ENCODE measurements around the gene NRIP2.
"Not testable (repeated sequence)": the region's sequence is repeated elsewhere in the genome, so short reads cannot be mapped to it uniquely, and the experiment has no call there.

Gene NRIP2

DNA sequence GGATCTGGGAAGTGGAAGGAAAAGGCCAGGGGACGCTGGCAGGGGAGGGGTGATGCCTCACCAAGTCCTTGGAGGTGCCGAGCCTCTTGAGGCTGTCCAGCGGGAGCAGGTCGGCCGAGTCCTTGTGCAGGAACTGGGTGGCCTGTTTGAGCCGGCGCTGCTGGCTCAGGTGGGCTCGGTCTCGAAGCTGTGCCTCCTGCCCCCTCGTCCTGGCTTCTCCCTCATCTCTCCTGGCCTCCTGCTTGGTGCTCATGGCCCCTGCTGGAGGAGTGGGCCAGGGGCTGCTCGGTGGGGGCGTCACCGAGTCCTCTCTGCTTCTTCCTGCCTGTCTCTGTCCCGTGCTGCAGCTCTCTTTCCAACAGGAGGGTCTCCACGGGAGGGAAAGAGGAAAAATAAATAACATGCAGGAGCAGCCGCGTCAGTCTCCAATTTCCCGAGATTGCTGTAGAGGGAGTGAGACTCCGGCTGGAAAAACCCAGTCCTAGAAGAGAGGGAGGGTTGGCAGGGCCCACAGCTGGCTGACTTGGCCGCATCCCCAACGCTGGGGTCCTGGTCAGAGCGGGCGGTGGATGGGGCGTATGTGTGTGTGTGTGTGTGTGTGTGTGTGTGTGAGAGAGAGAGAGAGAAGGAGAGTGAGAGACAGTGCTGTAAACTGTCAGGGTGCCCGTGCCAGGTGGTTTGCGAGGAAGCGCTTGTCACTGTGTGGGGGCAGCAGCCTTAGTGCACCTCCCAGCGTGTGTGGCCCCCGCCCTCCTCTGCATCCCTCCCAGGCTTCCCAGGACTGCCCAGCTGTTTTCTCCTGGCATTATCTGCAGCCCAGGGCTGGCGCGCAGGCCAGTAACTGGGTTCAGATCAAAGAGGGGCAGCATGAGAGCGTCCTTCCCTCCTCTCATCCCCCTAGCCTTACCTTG, at the start of gene NRIP2:
Gene NRIP2, minus strand, starts transcription at position 455 of the 911 bp plus-strand sequence. Its CDS starts 52 bp downstream, at position 403.
- DNase-seq (ENCODE audit: low read depth in 1 of 2, low spot score in 1 of 2): no peak

DNA sequence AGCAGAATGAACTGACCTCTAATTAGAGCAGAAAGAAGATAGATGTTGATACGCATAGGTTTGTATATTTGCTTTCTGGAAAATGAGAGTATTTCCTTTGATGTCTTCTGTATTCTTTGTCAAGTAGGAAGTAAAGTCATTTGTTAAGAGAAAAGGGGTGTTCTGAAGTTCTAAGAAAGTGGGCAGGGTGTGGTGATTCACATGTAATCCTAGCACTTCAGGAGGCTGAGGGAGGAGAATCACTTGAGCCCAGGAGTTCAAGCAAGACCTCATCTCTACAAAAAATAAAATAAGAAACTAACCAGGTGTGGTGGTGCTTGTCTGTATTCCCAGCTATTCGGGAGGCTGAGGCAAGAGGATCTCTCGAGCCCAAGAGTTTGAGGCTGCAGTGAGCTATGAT, 45.0 kb upstream of the NRIP2 start:
- DNase-seq (ENCODE audit: low read depth in 1 of 2, low spot score in 1 of 2): no peak

GRCh38 chr12:2877953-2878732, 43.3 kb upstream of the NRIP2 start:
- no peak for DNase-seq (ENCODE audit: low read depth in 1 of 2, low spot score in 1 of 2)

DNA sequence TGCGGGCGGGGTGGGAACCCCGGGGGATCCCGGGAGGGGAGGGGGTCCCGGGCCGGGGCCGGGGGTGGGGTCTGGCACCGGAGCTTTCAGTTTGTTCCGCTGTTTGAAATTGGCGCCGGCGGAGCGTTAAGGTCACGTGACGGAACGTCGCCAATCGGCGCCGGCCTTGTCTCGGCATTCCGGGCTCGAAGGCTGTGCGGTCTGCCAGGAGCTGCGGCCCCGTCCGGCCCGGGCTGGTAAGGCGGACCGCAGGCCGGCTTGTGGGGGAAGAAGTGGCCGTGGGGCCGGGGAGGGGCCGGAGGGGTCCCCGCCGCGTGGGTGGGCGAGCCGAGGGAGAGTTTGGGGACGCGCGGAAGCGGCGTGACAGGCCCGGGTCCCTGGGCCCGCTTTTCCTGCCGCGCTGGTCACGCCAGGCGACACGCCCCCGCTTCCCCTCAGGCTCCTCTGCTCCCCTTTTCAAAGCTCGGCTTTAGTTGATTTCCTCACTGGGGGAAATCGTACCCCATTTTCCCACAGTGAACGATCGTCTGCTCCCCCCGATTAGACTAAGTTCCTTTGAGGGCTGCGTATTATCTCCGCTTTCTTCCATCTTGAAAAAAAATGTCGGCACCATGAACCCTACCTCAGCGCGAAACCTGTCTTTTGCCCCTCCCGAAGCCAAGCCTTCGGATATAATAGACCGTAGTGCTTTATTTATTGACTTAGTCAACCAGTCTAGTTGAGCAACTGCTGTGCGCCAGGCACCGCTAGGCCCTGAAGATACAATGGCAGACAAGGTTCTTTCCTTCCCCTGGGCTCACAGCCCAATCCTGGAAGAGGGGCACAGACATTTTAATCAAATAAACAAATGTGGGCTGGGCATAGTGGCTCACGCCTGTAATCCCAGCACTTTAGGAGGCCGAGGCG, 42.5 kb upstream of the NRIP2 start, which contains the start of the genes FOXM1 and RHNO1:
Gene FOXM1, minus strand, starts transcription at position 128 of the 906 bp plus-strand sequence. CDS start 2,696 bp downstream, outside the sequence.
Gene RHNO1, plus strand, starts transcription at position 177 of the 906 bp plus-strand sequence. CDS start 8,144 bp downstream, outside the sequence.
- peak; percentile 77 to 81 for DNase-seq (ENCODE audit: low read depth in 1 of 2, low spot score in 1 of 2)

DNA sequence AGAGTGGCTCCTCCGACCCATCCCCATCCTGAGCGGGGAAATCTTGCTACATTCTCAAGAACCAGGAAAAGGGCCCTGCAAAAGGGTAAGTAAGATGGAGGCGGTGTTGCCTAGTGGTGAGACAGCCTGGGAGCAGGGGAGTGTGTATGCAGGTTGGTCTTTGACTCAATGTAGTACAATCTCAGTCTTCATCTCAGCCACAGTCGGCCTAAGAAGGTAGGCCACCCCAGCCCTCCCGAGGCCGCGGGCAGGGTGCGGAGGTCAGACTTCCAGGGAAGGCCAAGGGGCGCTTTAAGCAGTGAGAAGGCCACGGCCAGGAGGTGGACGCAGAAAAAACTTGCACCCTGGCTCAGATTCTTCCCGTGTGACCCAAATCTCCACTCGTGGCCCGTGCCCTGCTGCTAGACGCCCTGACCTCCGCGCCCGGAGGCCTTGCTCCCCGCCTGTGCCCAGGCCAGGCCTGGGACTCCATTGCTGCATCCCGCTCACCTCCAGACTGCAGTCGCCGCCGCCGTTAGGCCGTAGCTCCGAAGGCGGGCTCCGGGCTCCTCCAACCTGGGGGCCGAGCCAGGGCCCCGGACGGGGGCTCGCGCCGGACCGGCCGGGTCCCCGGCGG, 41.7 kb upstream of the NRIP2 start:
- no peak for DNase-seq (ENCODE audit: low read depth in 1 of 2, low spot score in 1 of 2)

DNA sequence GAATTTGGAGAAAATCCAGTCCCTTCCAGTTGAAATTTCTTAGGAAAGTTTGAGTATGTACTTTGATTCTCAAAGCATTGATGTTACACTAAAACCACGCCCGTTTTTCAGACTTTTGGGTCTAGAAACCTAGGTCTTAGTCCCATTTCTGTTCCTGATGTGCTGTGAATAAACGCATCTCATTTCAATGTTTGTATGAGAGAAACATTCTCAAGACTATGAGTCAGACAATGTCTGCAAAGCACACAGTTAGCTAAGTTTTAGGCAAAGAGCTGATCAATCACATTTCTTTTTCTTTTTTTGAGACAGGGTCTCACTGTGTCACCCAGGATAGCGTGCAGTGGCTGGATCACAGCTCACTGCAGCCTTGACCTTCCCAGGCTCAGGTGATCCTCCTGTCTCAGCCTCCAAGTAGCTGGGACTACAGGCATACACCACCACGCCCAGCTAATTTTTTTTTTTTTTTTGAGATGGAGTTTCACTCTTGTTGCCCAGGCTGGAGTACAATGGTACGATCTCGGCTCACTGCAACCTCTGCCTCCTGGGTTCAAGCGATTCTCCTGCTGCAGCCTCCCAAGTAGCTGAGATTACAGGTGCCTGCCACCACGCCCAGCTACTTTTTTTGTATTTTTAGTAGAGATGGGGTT, 34.3 kb upstream of the NRIP2 start:
- DNase-seq (ENCODE audit: low read depth in 1 of 2, low spot score in 1 of 2): not testable (repeated sequence)

DNA sequence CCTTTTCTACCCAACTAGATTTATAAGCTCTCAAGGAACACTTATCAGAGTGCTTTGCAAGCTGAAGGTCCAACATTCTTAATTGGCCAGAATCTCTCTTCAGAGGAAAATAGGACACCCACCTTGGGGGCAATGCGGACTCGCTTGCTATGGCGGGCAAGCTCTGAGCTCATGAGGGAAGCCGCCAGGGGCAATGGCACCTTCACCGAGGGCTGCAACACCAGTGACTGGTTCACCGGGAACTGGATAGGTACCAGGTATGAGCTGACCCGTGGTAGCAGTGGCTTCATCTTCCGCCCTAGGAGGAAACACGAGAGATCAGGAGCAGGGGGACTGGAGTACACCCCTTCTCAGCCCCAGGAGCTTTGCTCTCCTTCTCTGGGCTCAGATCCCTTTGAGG, 29.4 kb upstream of the NRIP2 start:
- DNase-seq (ENCODE audit: low read depth in 1 of 2, low spot score in 1 of 2): no peak

DNA sequence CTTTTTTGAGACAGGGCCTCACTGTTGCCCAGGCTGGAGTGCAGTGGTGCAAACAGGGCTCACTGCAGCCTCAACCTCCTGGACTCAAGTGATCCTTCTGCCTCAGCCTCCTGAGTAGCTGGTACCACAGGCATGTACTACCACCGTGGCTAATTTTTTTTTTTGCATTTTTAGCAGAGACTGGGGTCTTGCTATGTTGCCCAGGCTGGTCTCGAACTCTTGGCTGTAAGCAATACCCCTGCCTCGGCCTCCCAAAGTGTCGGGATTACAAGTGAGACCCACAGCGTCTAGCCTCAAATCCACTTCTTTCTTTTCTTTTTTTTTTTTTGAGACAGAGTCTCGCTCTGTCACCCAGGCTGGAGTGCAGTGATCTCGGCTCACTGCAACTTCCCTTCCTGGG, 28.6 kb upstream of the NRIP2 start:
- DNase-seq (ENCODE audit: low read depth in 1 of 2, low spot score in 1 of 2): not testable (repeated sequence)

DNA sequence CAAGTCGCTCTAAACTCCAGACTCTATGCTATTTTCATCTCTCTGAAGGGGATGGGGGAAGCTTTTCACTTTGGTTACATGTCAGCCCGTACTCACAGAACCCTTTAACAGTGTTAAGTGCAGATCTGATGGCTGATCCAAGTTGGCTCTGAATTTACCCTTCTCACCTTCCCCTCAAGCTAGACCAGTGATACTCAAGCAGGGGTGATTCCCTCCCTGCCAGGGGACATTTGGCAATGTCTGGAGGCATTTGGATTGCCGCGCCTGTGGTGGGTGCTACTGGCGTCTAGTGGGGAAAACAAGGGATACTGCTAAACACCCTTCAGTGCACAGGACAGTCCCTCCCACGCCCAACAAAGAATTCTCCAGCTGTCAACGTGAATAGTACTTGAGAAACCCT, 28.0 kb upstream of the NRIP2 start:
- no peak for DNase-seq (ENCODE audit: low read depth in 1 of 2, low spot score in 1 of 2)

- DNase-seq (ENCODE audit: low read depth in 1 of 2, low spot score in 1 of 2): no peak
Observed at GRCh38 chr12:2860170-2860569, 25.3 kb upstream of the NRIP2 start.

DNA sequence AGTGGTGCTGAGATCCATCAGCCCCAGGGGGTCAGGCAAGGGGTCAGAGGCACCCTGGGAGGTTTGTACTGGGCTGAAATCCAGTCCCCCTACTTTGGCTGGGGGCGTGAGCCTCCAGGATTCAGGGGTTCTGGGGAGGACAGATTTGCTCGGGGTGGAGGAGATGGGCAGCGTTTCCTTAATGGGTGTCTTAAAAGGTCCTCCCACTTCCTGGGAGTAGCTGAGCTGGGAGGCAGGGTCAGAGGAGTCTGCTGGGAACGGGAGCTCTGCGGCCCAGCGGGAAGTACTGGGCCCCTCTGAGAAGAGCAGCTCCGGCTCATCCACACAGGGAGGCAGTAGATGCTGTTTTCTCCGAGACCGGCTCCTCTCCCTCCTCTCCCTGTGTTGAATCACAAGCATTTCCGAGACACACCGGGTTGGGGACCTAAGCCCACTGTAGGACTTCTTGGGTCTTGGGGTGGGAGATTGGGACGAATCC, 24.1 kb upstream of the NRIP2 start:
- DNase-seq (ENCODE audit: low read depth in 1 of 2, low spot score in 1 of 2): no peak

GRCh38 chr12:2858334-2858733, 23.5 kb upstream of the NRIP2 start:
- no peak for DNase-seq (ENCODE audit: low read depth in 1 of 2, low spot score in 1 of 2)

- DNase-seq (ENCODE audit: low read depth in 1 of 2, low spot score in 1 of 2): no peak
Observed at GRCh38 chr12:2857576-2857975, 22.7 kb upstream of the NRIP2 start.

GRCh38 chr12:2857021-2857431, 22.2 kb upstream of the NRIP2 start, which contains the start of gene TEX52:
TSS of gene TEX52 (minus strand) at chr12:2857039. CDS start at chr12:2857026, 13 bp downstream.
- no peak for DNase-seq (ENCODE audit: low read depth in 1 of 2, low spot score in 1 of 2)

- no peak for DNase-seq (ENCODE audit: low read depth in 1 of 2, low spot score in 1 of 2)
Observed at GRCh38 chr12:2856051-2856450, 21.2 kb upstream of the NRIP2 start.

DNA sequence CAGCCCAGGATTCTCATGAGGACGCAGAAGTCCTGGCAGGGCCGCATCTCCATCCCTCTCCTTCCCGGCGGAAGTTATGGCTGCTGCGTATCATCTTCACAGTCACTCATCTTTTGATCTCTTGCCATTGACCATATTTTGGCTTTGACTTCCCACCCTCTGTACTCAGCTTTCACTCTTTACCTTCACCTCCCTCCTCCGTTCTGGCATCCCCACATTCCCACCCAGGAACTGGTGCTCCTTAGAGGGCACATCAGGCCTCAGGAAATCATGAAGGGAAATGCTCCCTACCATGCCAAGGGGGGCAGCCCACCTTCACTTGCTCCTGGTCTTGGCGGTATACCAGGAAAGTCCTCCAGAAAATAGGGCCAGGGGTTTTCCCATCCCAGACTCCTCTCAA, 20.7 kb upstream of the NRIP2 start:
- no peak for DNase-seq (ENCODE audit: low read depth in 1 of 2, low spot score in 1 of 2)

- no peak for DNase-seq (ENCODE audit: low read depth in 1 of 2, low spot score in 1 of 2)
Observed at GRCh38 chr12:2854669-2855453, 20.0 kb upstream of the NRIP2 start.

DNA sequence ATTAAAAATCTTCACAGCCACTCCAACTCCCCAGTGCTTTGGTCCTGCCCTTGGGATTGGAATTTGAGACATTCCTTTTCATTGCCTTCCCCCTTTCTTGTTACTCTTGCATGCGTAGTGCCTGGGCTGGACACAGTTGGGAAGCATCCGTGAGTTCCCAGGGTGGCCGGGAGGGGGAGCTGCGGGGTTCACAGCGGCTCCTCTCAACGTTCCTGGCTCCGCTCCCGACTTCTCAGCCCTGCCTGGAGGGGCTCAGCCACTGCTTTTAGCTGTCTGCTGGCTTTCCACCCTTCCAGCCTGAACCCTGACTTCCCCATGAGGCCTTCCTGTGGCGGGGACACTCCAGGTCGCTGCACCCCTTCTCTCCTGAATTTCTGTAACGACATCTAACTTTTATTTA, 18.8 kb upstream of the NRIP2 start:
- peak; percentile 6 to 9 for DNase-seq (ENCODE audit: low read depth in 1 of 2, low spot score in 1 of 2)

DNA sequence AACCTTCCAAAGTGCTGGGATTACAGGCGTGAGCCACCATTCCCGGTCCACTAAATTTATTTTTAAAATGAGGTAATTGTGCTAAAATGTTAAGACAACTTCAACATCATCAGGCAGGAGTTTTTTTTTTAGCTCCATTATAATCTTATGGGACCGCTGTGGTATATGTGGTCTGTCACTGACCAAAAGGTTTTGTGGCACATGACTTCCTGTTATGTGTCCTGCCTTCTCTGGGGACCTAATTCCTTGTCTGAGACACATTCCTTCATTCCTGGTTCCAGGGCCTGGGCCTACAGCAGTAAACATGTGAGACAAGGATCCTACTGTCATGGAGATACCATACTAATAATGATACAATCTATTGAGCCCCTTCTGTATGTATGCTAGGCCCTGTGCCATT, 17.1 kb upstream of the NRIP2 start:
- no peak for DNase-seq (ENCODE audit: low read depth in 1 of 2, low spot score in 1 of 2)
